Measurements from ENCODE around the gene SMR3B.

SMR3B gene

GRCh38 chr4:70382691-70383181, at the start of gene SMR3B:
Gene SMR3B (plus strand): TSS chr4:70383131. CDS start chr4:70384511, 1,380 bp downstream.
- DNase-seq: no peak

- DNase-seq: no peak
These were observed 48.2 kb upstream of the SMR3B start, which contains the start of gene CABS1 for GRCh38 chr4:70334681-70335080. Gene CABS1 (plus strand): TSS chr4:70334981. CDS start chr4:70335040, 59 bp downstream.

- no peak for DNase-seq
These were observed 46.9 kb upstream of the SMR3B start for GRCh38 chr4:70336043-70336442.

GRCh38 chr4:70337886-70338420, 45.0 kb upstream of the SMR3B start:
- DNase-seq: no peak

- DNase-seq: no peak
These were observed 26.7 kb upstream of the SMR3B start for GRCh38 chr4:70356185-70356584.

GRCh38 chr4:70359115-70359661, 23.7 kb upstream of the SMR3B start:
- DNase-seq: no peak

- DNase-seq: no peak
These were observed 22.5 kb upstream of the SMR3B start, which contains the start of gene SMR3A for GRCh38 chr4:70360460-70360859. Gene SMR3A (plus strand): TSS chr4:70360760. CDS start chr4:70362116, 1,356 bp downstream.

- peak; percentile 55 for DNase-seq
These were observed 18.9 kb upstream of the SMR3B start for GRCh38 chr4:70364002-70364401.

GRCh38 chr4:70365479-70365878, 17.5 kb upstream of the SMR3B start:
- DNase-seq: peak; percentile 41

- no peak for DNase-seq
These were observed 15.1 kb upstream of the SMR3B start for GRCh38 chr4:70367813-70368212.

GRCh38 chr4:70371987-70372386, 10.9 kb upstream of the SMR3B start:
- no peak for DNase-seq

- no peak for DNase-seq
These were observed 10.2 kb upstream of the SMR3B start for GRCh38 chr4:70372760-70373159.

- no peak for DNase-seq
These were observed 2.4 kb upstream of the SMR3B start for GRCh38 chr4:70380578-70380977.

GRCh38 chr4:70392057-70392776, 9.3 kb downstream of the SMR3B start:
- no peak for DNase-seq

- DNase-seq: no peak
These were observed 14.6 kb downstream of the SMR3B start, which contains the start of gene OPRPN for GRCh38 chr4:70397580-70397979. Gene OPRPN (plus strand): TSS chr4:70397940. CDS start chr4:70399286, 1,346 bp downstream.

- no peak for DNase-seq
These were observed 16.4 kb downstream of the SMR3B start for GRCh38 chr4:70399319-70399718.

- no peak for DNase-seq
These were observed 19.8 kb downstream of the SMR3B start for GRCh38 chr4:70402762-70403161.

GRCh38 chr4:70405765-70406164, 22.8 kb downstream of the SMR3B start:
- no peak for DNase-seq

GRCh38 chr4:70425306-70425705, 42.4 kb downstream of the SMR3B start:
- DNase-seq: peak; percentile 23

- DNase-seq: no peak
These were observed 43.9 kb downstream of the SMR3B start for GRCh38 chr4:70426789-70427188.

GRCh38 chr4:70437197-70437596, 54.3 kb downstream of the SMR3B start:
- no peak for DNase-seq

Measured in RPMI8226 (cell line).